Memory B cell (primary cell): Measurements from ENCODE around the gene PTPN14.

Experiments
- ATAC-seq: fragments of 150-1000 bp; cut with Tn5 transposase; 2 replicates; pipeline ENCODE4 v1.10.0; 2021; ENCODE audit warnings: low read depth, mild to moderate bottlenecking, moderate library complexity
- DNase-seq, 2 donors: peaks; one replicate each; pipeline ENCODE4 v3.0.0; 2022; ENCODE audit warnings: low spot score in 2 of 2
- H3K27ac Mint-ChIP-seq: one replicate; pipeline ENCODE4 v1.8.0; 2022; ENCODE audit warnings: mild to moderate bottlenecking, moderate library complexity, mixed read lengths
- H3K27me3 Mint-ChIP-seq: one replicate; pipeline ENCODE4 v1.8.0; 2022; ENCODE audit warnings: mixed read lengths
- H3K36me3 Mint-ChIP-seq: one replicate; pipeline ENCODE4 v1.8.0; 2022; ENCODE audit warnings: mild to moderate bottlenecking, mixed read lengths
- H3K4me1 Mint-ChIP-seq: one replicate; pipeline ENCODE4 v1.8.0; 2022; ENCODE audit warnings: mixed read lengths
- H3K4me3 Mint-ChIP-seq: one replicate; pipeline ENCODE4 v1.8.0; 2022; ENCODE audit warnings: mild to moderate bottlenecking, moderate library complexity, mixed read lengths
- H3K9me3 Mint-ChIP-seq: one replicate; pipeline ENCODE4 v1.8.0; 2022; ENCODE audit warnings: mixed read lengths

PTPN14 gene

GRCh38 chr1:214341932-214342331, 209.5 kb downstream of the PTPN14 start:
- Mint-ChIP-seq H3K4me1 (no peaks in the 10 kb centered on the region), H3K36me3 (peaks cover 37% of the 10 kb centered on the region)

GRCh38 chr1:214341459-214341858, 209.9 kb downstream of the PTPN14 start:
- peaks cover 40% of the 10 kb centered on the region for H3K36me3 Mint-ChIP-seq

More at GRCh38 chr1:214341932-214342331, 209.5 kb downstream of the PTPN14 start:
- H3K4me3 Mint-ChIP-seq, result no peak overlapping the region
- peaks cover 9% of the 10 kb centered on the region for H3K9me3 Mint-ChIP-seq
- ATAC-seq (no peak), DNase-seq (no peak)
- no peaks in the 10 kb centered on the region for H3K27me3 Mint-ChIP-seq
- no peak overlapping the region for H3K27ac Mint-ChIP-seq

GRCh38 chr1:214338212-214338611, 213.2 kb downstream of the PTPN14 start:
- H3K4me1 Mint-ChIP-seq, result no peaks in the 10 kb centered on the region
- ATAC-seq, result no peak

More at GRCh38 chr1:214341459-214341858, 209.9 kb downstream of the PTPN14 start:
- no peak for DNase-seq
- ATAC-seq, result no peak
- Mint-ChIP-seq H3K27ac (no peak overlapping the region), H3K9me3 (peaks cover 9% of the 10 kb centered on the region), H3K27me3 (no peaks in the 10 kb centered on the region), H3K4me1 (no peaks in the 10 kb centered on the region), H3K4me3 (no peak overlapping the region)

GRCh38 chr1:214337511-214337910, 213.9 kb downstream of the PTPN14 start:
- Mint-ChIP-seq H3K9me3 (no peaks in the 10 kb centered on the region), H3K4me3 (no peak overlapping the region), H3K36me3 (peaks cover 26% of the 10 kb centered on the region), H3K4me1 (no peaks in the 10 kb centered on the region), H3K27me3 (no peaks in the 10 kb centered on the region), H3K27ac (no peak overlapping the region)
- DNase-seq (no peak), ATAC-seq (no peak)

More at GRCh38 chr1:214338212-214338611, 213.2 kb downstream of the PTPN14 start:
- DNase-seq, result no peak
- Mint-ChIP-seq H3K9me3 (no peaks in the 10 kb centered on the region), H3K4me3 (no peak overlapping the region), H3K27me3 (no peaks in the 10 kb centered on the region), H3K36me3 (peaks cover 31% of the 10 kb centered on the region), H3K27ac (no peak overlapping the region)

- H3K36me3 Mint-ChIP-seq, result peaks cover 22% of the 10 kb centered on the region
- H3K4me1 Mint-ChIP-seq, result no peaks in the 10 kb centered on the region
- no peaks in the 10 kb centered on the region for H3K9me3 Mint-ChIP-seq
- H3K4me3 Mint-ChIP-seq, result no peak overlapping the region
- DNase-seq (no peak), ATAC-seq (no peak)
- H3K27me3 Mint-ChIP-seq, result no peaks in the 10 kb centered on the region
- H3K27ac Mint-ChIP-seq, result no peak overlapping the region
These were observed 214.4 kb downstream of the PTPN14 start for GRCh38 chr1:214337015-214337414.

- DNase-seq (no peak), ATAC-seq (no peak)
- no peak overlapping the region for H3K27ac Mint-ChIP-seq
- no peak overlapping the region for H3K4me3 Mint-ChIP-seq
- peaks cover 21% of the 10 kb centered on the region for H3K36me3 Mint-ChIP-seq
- no peaks in the 10 kb centered on the region for H3K27me3 Mint-ChIP-seq
- no peaks in the 10 kb centered on the region for H3K4me1 Mint-ChIP-seq
- H3K9me3 Mint-ChIP-seq, result no peaks in the 10 kb centered on the region
These were observed 215.8 kb downstream of the PTPN14 start for GRCh38 chr1:214335567-214335966.

GRCh38 chr1:214332946-214333798, 218.2 kb downstream of the PTPN14 start:
- Mint-ChIP-seq H3K27me3 (no peaks in the 10 kb centered on the region), H3K9me3 (no peaks in the 10 kb centered on the region), H3K27ac (no peak overlapping the region), H3K36me3 (peaks cover 18% of the 10 kb centered on the region), H3K4me3 (no peak overlapping the region), H3K4me1 (no peaks in the 10 kb centered on the region)
- DNase-seq, result peak in 1 of 2 donors; percentile 7
- no peak for ATAC-seq

GRCh38 chr1:214331827-214332423, 219.5 kb downstream of the PTPN14 start:
- DNase-seq (peak; percentile 28 to 54), ATAC-seq (no peak)
- Mint-ChIP-seq H3K27me3 (no peaks in the 10 kb centered on the region), H3K27ac (no peak overlapping the region), H3K4me3 (no peak overlapping the region), H3K36me3 (peaks cover 9% of the 10 kb centered on the region), H3K9me3 (no peaks in the 10 kb centered on the region), H3K4me1 (no peaks in the 10 kb centered on the region)

GRCh38 chr1:214331180-214331579, 220.2 kb downstream of the PTPN14 start:
- H3K4me1 Mint-ChIP-seq, result peaks cover 2% of the 10 kb centered on the region
- no peaks in the 10 kb centered on the region for H3K27me3 Mint-ChIP-seq
- DNase-seq (no peak), ATAC-seq (no peak)
- no peaks in the 10 kb centered on the region for H3K9me3 Mint-ChIP-seq
- H3K36me3 Mint-ChIP-seq, result peaks cover 6% of the 10 kb centered on the region
- H3K4me3 Mint-ChIP-seq, result no peak overlapping the region
- H3K27ac Mint-ChIP-seq, result no peak overlapping the region

GRCh38 chr1:214330715-214331114, 220.7 kb downstream of the PTPN14 start:
- H3K27ac Mint-ChIP-seq, result no peak overlapping the region
- ATAC-seq (no peak), DNase-seq (no peak)
- H3K4me1 Mint-ChIP-seq, result peaks cover 2% of the 10 kb centered on the region
- no peaks in the 10 kb centered on the region for H3K27me3 Mint-ChIP-seq
- peaks cover 6% of the 10 kb centered on the region for H3K36me3 Mint-ChIP-seq
- H3K4me3 Mint-ChIP-seq, result no peak overlapping the region
- no peaks in the 10 kb centered on the region for H3K9me3 Mint-ChIP-seq

- Mint-ChIP-seq H3K27ac (no peak overlapping the region), H3K36me3 (peaks cover 9% of the 10 kb centered on the region), H3K27me3 (no peaks in the 10 kb centered on the region), H3K4me1 (peaks cover 2% of the 10 kb centered on the region), H3K4me3 (no peak overlapping the region), H3K9me3 (no peaks in the 10 kb centered on the region)
- ATAC-seq, result no peak
- DNase-seq, result no peak
These were observed 221.2 kb downstream of the PTPN14 start for GRCh38 chr1:214330222-214330621.

GRCh38 chr1:214329470-214330220, 221.8 kb downstream of the PTPN14 start:
- ATAC-seq (no peak), DNase-seq (no peak)
- Mint-ChIP-seq H3K9me3 (no peaks in the 10 kb centered on the region), H3K4me1 (peaks cover 2% of the 10 kb centered on the region), H3K36me3 (peaks cover 10% of the 10 kb centered on the region), H3K27me3 (no peaks in the 10 kb centered on the region), H3K4me3 (no peak overlapping the region), H3K27ac (no peak overlapping the region)

GRCh38 chr1:214328770-214329469, 222.5 kb downstream of the PTPN14 start:
- Mint-ChIP-seq H3K9me3 (no peaks in the 10 kb centered on the region), H3K4me3 (no peak overlapping the region), H3K36me3 (peaks cover 7% of the 10 kb centered on the region), H3K27ac (no peak overlapping the region), H3K4me1 (peaks cover 2% of the 10 kb centered on the region), H3K27me3 (no peaks in the 10 kb centered on the region)
- peak; percentile 93 for ATAC-seq
- peak; percentile 63 to 70 for DNase-seq
